WTC11 (cell line): ENCODE measurements around the gene NPLOC4.

Experiments
- ARID4B ChIP-seq: sonication (generic); formaldehyde crosslinking; IDR thresholded peaks from 2 replicates; pipeline ENCODE4 v1.8.0; 2023; ENCODE audit warnings: missing genetic modification reagents, mild to moderate bottlenecking, borderline replicate concordance
- ATF6 ChIP-seq: sonication (generic); formaldehyde crosslinking; IDR thresholded peaks from 2 replicates; pipeline ENCODE4 v1.8.1; 2023; ENCODE audit warnings: mild to moderate bottlenecking, missing genetic modification reagents
- CTCF ChIP-seq: fragments of 200-600 bp; IDR thresholded peaks from 2 replicates; pipeline ENCODE4 v1.8.0; 2022; ENCODE audit warnings: antibody characterized with exemption
- ELF4 ChIP-seq: sonication (generic); formaldehyde crosslinking; IDR thresholded peaks from 2 replicates; pipeline ENCODE4 v1.8.1; 2022; ENCODE audit warnings: low read depth, mild to moderate bottlenecking, moderate library complexity, missing genetic modification reagents
- MAX ChIP-seq: sonication (generic); formaldehyde crosslinking; IDR thresholded peaks from 2 replicates; pipeline ENCODE4 v1.8.0; 2022; ENCODE audit warnings: mild to moderate bottlenecking, missing genetic modification reagents
- NFE2L1 ChIP-seq: sonication (generic); formaldehyde crosslinking; IDR thresholded peaks from 2 replicates; pipeline ENCODE4 v1.8.1; 2023; ENCODE audit warnings: missing genetic modification reagents
- SMAD4 ChIP-seq: sonication (generic); formaldehyde crosslinking; IDR thresholded peaks from 2 replicates; pipeline ENCODE4 v1.8.0; 2022; ENCODE audit warnings: mild to moderate bottlenecking, missing genetic modification reagents
- SP1 ChIP-seq: sonication (generic); formaldehyde crosslinking; conservative IDR thresholded peaks from 2 replicates; pipeline ENCODE4 v1.8.1; 2022; ENCODE audit warnings: missing genetic modification reagents
- ZNF121 ChIP-seq: sonication (generic); formaldehyde crosslinking; IDR thresholded peaks from 2 replicates; pipeline ENCODE4 v1.8.0; 2023; ENCODE audit warnings: missing genetic modification reagents
- ZNF138 ChIP-seq: sonication (generic); formaldehyde crosslinking; conservative IDR thresholded peaks from 2 replicates; pipeline ENCODE4 v1.8.1; 2022; ENCODE audit warnings: mild to moderate bottlenecking, moderate library complexity, missing genetic modification reagents
- ZNF263 ChIP-seq: sonication (generic); formaldehyde crosslinking; IDR thresholded peaks from 2 replicates; pipeline ENCODE4 v1.8.1; 2022; ENCODE audit warnings: low read depth, mild to moderate bottlenecking, moderate library complexity, missing genetic modification reagents

- TF ChIP-seq ATF6 (CRISPR knock-in tag): no peak
- no peak for TF ChIP-seq CTCF
- TF ChIP-seq ELF4 (CRISPR knock-in tag): no peak
- no peak for TF ChIP-seq ZNF138 (CRISPR knock-in tag)
- TF ChIP-seq ZNF263 (CRISPR knock-in tag): no peak
- TF ChIP-seq SP1 (CRISPR knock-in tag): no peak
- no peak for TF ChIP-seq ARID4B (CRISPR knock-in tag)
- no peak for TF ChIP-seq NFE2L1 (CRISPR knock-in tag)
- TF ChIP-seq SMAD4: no peak
- no peak for TF ChIP-seq ZNF121 (CRISPR knock-in tag)
- TF ChIP-seq MAX: no peak
These were observed 44.9 kb downstream of the NPLOC4 start for GRCh38 chr17:81591971-81592370.
